Skeletal muscle tissue (tissue), 4 donors: Measurements from ENCODE around the gene HENMT1. TPM values are rescaled to one million over a fixed set of nuclear protein-coding genes. Genes with fewer than 3 reads are reported as not detected.
"Not testable (repeated sequence)": the region's sequence is repeated elsewhere in the genome, so short reads cannot be mapped to it uniquely, and the experiment has no call there.

Experiments
- H3K27ac ChIP-seq: one replicate; pipeline ENCODE4 v1.7.0; 2013; ENCODE audit warnings: mild to moderate bottlenecking, low read depth, low read length, inconsistent platforms
- H3K27me3 ChIP-seq, 3 donors: one replicate each; pipeline ENCODE4 v1.7.0; 2013; ENCODE audit warnings: low read length in 3 of 3; ENCODE audit not compliant: control insufficient read depth in 3 of 3, insufficient read depth in 3 of 3
- H3K36me3 ChIP-seq, 3 donors: one replicate each; pipeline ENCODE4 v1.7.0; 2013; ENCODE audit warnings: low read length in 3 of 3; ENCODE audit not compliant: control insufficient read depth in 3 of 3, insufficient read depth in 3 of 3
- H3K4me1 ChIP-seq, 3 donors: one replicate each; pipeline ENCODE4 v1.7.0; 2013; ENCODE audit warnings: low read length in 3 of 3, mild to moderate bottlenecking in 3 of 3; ENCODE audit not compliant: control insufficient read depth in 3 of 3, insufficient read depth in 3 of 3
- H3K4me3 ChIP-seq, 3 donors: one replicate each; pipeline ENCODE4 v1.7.0; 2013; ENCODE audit warnings: low read length in 3 of 3
- H3K9ac ChIP-seq, 3 donors: one replicate each; pipeline ENCODE4 v1.7.0; 2013; ENCODE audit warnings: low read length in 3 of 3, mild to moderate bottlenecking in 3 of 3, moderate library complexity in 2 of 3, low read depth in 1 of 3
- H3K9me3 ChIP-seq, 3 donors: one replicate each; pipeline ENCODE4 v1.7.0; 2013; ENCODE audit warnings: low read length in 3 of 3; ENCODE audit not compliant: control insufficient read depth in 3 of 3
- total RNA-seq: library from RNA; depleted of rRNA; stranded (reverse); fragments of >200 nt; gene quantifications from one replicate; pipeline ENCODE4 v1.2.3, GENCODE V29; 2014
- donor health status: Osteomylitis.

Gene HENMT1
- total RNA-seq, 1 donor from 2014 or later, result 21.9 TPM

GRCh38 chr1:108671143-108671542 is 10.2 kb upstream of the HENMT1 start:
- Histone ChIP-seq H3K4me3 (no peak overlapping the region), H3K4me1 (no peaks in the 10 kb centered on the region), H3K9me3 (no peaks in the 10 kb centered on the region), H3K36me3 (no peaks in the 10 kb centered on the region), H3K9ac (no peak overlapping the region), H3K27me3 (peaks cover 0 to 10% (median 5%) of the 10 kb centered on the region in 3 donors), H3K27ac (no peak overlapping the region)

GRCh38 chr1:108670131-108670773 is 9.4 kb upstream of the HENMT1 start:
- no peaks in the 10 kb centered on the region for H3K36me3 ChIP-seq
- H3K27ac ChIP-seq, result no peak overlapping the region
- H3K4me1 ChIP-seq, result no peaks in the 10 kb centered on the region
- peaks cover 0 to 10% (median 5%) of the 10 kb centered on the region in 3 donors for H3K27me3 ChIP-seq
- H3K4me3 ChIP-seq, result no peak overlapping the region
- no peak overlapping the region for H3K9ac ChIP-seq
- H3K9me3 ChIP-seq, result no peaks in the 10 kb centered on the region

GRCh38 chr1:108669679-108670078 is 8.8 kb upstream of the HENMT1 start:
- H3K9me3 ChIP-seq, result no peaks in the 10 kb centered on the region
- H3K27ac ChIP-seq, result no peak overlapping the region
- no peaks in the 10 kb centered on the region for H3K4me1 ChIP-seq
- peaks cover 0 to 10% (median 5%) of the 10 kb centered on the region in 3 donors for H3K27me3 ChIP-seq
- H3K4me3 ChIP-seq, result no peak overlapping the region
- H3K36me3 ChIP-seq, result no peaks in the 10 kb centered on the region
- H3K9ac ChIP-seq, result no peak overlapping the region

GRCh38 chr1:108668777-108669176 is 7.9 kb upstream of the HENMT1 start:
- Histone ChIP-seq H3K9me3 (no peaks in the 10 kb centered on the region), H3K4me1 (no peaks in the 10 kb centered on the region), H3K27me3 (peaks cover 0 to 10% (median 5%) of the 10 kb centered on the region in 3 donors), H3K36me3 (no peaks in the 10 kb centered on the region), H3K9ac (no peak overlapping the region), H3K27ac (no peak overlapping the region), H3K4me3 (no peak overlapping the region)

- not testable (repeated sequence) for H3K9ac ChIP-seq, H3K27ac ChIP-seq, H3K4me3 ChIP-seq, H3K27me3 ChIP-seq, H3K36me3 ChIP-seq, H3K4me1 ChIP-seq, H3K9me3 ChIP-seq
Measured at GRCh38 chr1:108667422-108667821, 6.5 kb upstream of the HENMT1 start.

GRCh38 chr1:108665771-108666170 is 4.9 kb upstream of the HENMT1 start:
- Histone ChIP-seq H3K9ac (no peak overlapping the region), H3K27ac (no peak overlapping the region), H3K36me3 (no peaks in the 10 kb centered on the region), H3K4me1 (peaks cover 0 to 7% (median 3%) of the 10 kb centered on the region in 3 donors), H3K4me3 (no peak overlapping the region), H3K9me3 (no peaks in the 10 kb centered on the region), H3K27me3 (peaks cover 0 to 5% (median 4%) of the 10 kb centered on the region in 3 donors)

- no peak overlapping the region for H3K9ac ChIP-seq
- H3K27ac ChIP-seq, result no peak overlapping the region
- peaks cover 0 to 7% (median 3%) of the 10 kb centered on the region in 3 donors for H3K4me1 ChIP-seq
- H3K9me3 ChIP-seq, result no peaks in the 10 kb centered on the region
- H3K4me3 ChIP-seq, result no peak overlapping the region
- no peaks in the 10 kb centered on the region for H3K36me3 ChIP-seq
- no peaks in the 10 kb centered on the region for H3K27me3 ChIP-seq
Measured at GRCh38 chr1:108665067-108665466, 4.2 kb upstream of the HENMT1 start.

GRCh38 chr1:108664481-108664880 is 3.6 kb upstream of the HENMT1 start:
- Histone ChIP-seq H3K9ac (no peak overlapping the region), H3K9me3 (no peaks in the 10 kb centered on the region)

GRCh38 chr1:108663074-108663473 is 2.2 kb upstream of the HENMT1 start:
- Histone ChIP-seq H3K4me3 (no peak overlapping the region), H3K27me3 (no peaks in the 10 kb centered on the region), H3K4me1 (peaks cover 0 to 7% (median 3%) of the 10 kb centered on the region in 3 donors), H3K9me3 (no peaks in the 10 kb centered on the region), H3K27ac (no peak overlapping the region), H3K9ac (no peak overlapping the region), H3K36me3 (no peaks in the 10 kb centered on the region)

More at GRCh38 chr1:108664481-108664880, 3.6 kb upstream of the HENMT1 start:
- Histone ChIP-seq H3K36me3 (no peaks in the 10 kb centered on the region), H3K27ac (no peak overlapping the region), H3K27me3 (no peaks in the 10 kb centered on the region), H3K4me1 (peaks cover 0 to 7% (median 3%) of the 10 kb centered on the region in 3 donors), H3K4me3 (no peak overlapping the region)

- Histone ChIP-seq H3K4me3 (no peak overlapping the region), H3K36me3 (no peaks in the 10 kb centered on the region), H3K9ac (no peak overlapping the region), H3K9me3 (no peaks in the 10 kb centered on the region), H3K27ac (no peak overlapping the region), H3K27me3 (no peaks in the 10 kb centered on the region), H3K4me1 (peaks cover 0 to 7% (median 3%) of the 10 kb centered on the region in 3 donors)
Measured at GRCh38 chr1:108657356-108658080, 3.4 kb downstream of the HENMT1 start.
